Stimulated activated CD4-positive, alpha-beta T cell treated with anti-CD3 and anti-CD28 coated beads, TNF-alpha, amount 100 ng/mL, for 24 hours (primary cell): Measurements from ENCODE around the gene SIDT2.
"Not testable (repeated sequence)": the region's sequence is repeated elsewhere in the genome, so short reads cannot be mapped to it uniquely, and the experiment has no call there.

ENCODE experiments used
- DNase-seq, 3 experiments: peaks; one replicate each; pipeline ENCODE4 v3.0.0-alpha.2; 2020; ENCODE audit warnings: low read depth in 3 of 3

The SIDT2 gene

GRCh38 chr11:117178210-117179034 is at the start of gene SIDT2:
TSS of gene SIDT2 (plus strand) at chr11:117178743. CDS start at chr11:117179264, 521 bp downstream.
- DNase-seq: peak; percentile 75 to 89 (median 83)

GRCh38 chr11:117130396-117130795 is 48.1 kb upstream of the SIDT2 start:
- DNase-seq: not testable (repeated sequence)

- no peak for DNase-seq
Measured at GRCh38 chr11:117130879-117131278, 47.7 kb upstream of the SIDT2 start.

GRCh38 chr11:117134431-117134830 is 44.1 kb upstream of the SIDT2 start:
- no peak for DNase-seq

GRCh38 chr11:117134979-117135378 is 43.6 kb upstream of the SIDT2 start:
- DNase-seq: not testable (repeated sequence)

GRCh38 chr11:117137223-117138086 is 41.1 kb upstream of the SIDT2 start:
- not testable (repeated sequence) for DNase-seq

GRCh38 chr11:117143390-117143789 is 35.2 kb upstream of the SIDT2 start:
- DNase-seq: peak in 1 of 3 experiments; percentile 21

GRCh38 chr11:117143871-117144476 is 34.6 kb upstream of the SIDT2 start, which contains the start of gene PAFAH1B2:
TSS of gene PAFAH1B2 (plus strand) at chr11:117144287. CDS start at chr11:117152448, 8,161 bp downstream.
- peak; percentile 92 to 97 (median 93) for DNase-seq

- DNase-seq: peak in 1 of 3 experiments; percentile 28
Measured at GRCh38 chr11:117144477-117145392, 33.8 kb upstream of the SIDT2 start.

- no peak for DNase-seq
Measured at GRCh38 chr11:117145393-117145761, 33.2 kb upstream of the SIDT2 start.

GRCh38 chr11:117146521-117146920 is 32.0 kb upstream of the SIDT2 start:
- DNase-seq: no peak

GRCh38 chr11:117152066-117152465 is 26.5 kb upstream of the SIDT2 start:
- DNase-seq: no peak

GRCh38 chr11:117154468-117154867 is 24.1 kb upstream of the SIDT2 start:
- DNase-seq: no peak

GRCh38 chr11:117157507-117157906 is 21.0 kb upstream of the SIDT2 start:
- DNase-seq: no peak

- no peak for DNase-seq
Measured at GRCh38 chr11:117159892-117160291, 18.7 kb upstream of the SIDT2 start.

- no peak for DNase-seq
Measured at GRCh38 chr11:117160826-117161225, 17.7 kb upstream of the SIDT2 start.

- DNase-seq: no peak
Measured at GRCh38 chr11:117166491-117166890, 12.1 kb upstream of the SIDT2 start.

GRCh38 chr11:117169736-117170135 is 8.8 kb upstream of the SIDT2 start:
- DNase-seq: no peak

GRCh38 chr11:117170210-117170609 is 8.3 kb upstream of the SIDT2 start:
- no peak for DNase-seq

- no peak for DNase-seq
Measured at GRCh38 chr11:117171007-117171403, 7.5 kb upstream of the SIDT2 start.
